ENCODE results near the gene NEDD4L. TPM values are rescaled to one million over a fixed set of nuclear protein-coding genes. Genes with fewer than 3 reads are reported as not detected.

NEDD4L gene
- total and polyA plus RNA-seq, 4 donors = 40.2 to 308 (median 148) TPM

DNA sequence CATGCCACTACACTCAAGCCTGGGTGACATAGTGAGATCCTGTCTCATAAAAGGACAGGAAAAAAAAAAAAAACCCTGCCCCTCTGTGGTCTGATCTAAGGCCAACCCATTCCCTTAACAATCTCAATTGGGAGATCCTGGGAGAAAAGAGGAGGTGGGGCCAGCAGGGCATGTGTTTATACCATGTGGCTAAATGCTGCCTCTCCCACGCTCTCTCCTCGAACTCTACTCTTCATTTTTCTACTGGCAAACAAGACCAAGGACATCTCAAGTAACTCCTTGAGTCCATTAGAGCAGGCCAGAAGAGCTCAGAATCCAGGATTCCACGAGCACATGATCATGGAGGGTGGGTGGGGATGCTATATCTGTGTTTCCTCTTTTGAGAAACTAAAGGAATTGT, 16.7 kb upstream of the NEDD4L start:
- Histone ChIP-seq H3K36me3 (ENCODE audit: control insufficient read depth in 4 of 4, insufficient read depth in 4 of 4, low read length in 4 of 4) (no peaks in the 10 kb centered on the region), H3K4me1 (ENCODE audit: control insufficient read depth in 5 of 5, insufficient read depth in 5 of 5, low read length in 5 of 5) (no peaks in the 10 kb centered on the region), H3K27me3 (ENCODE audit: control insufficient read depth in 3 of 3, insufficient read depth in 3 of 3, low read length in 2 of 3) (no peaks in the 10 kb centered on the region), H3K9me3 (ENCODE audit: control insufficient read depth in 4 of 4, insufficient read depth in 3 of 4, low read length in 3 of 4) (no peaks in the 10 kb centered on the region), H3K9ac (ENCODE audit: insufficient read depth in 1 of 2, low read length in 2 of 2) (no peak overlapping the region), H3K4me3 (no peak overlapping the region), H3K27ac (ENCODE audit: low read depth in 1 of 2, low read length in 1 of 2) (no peak overlapping the region)
- ATAC-seq (ENCODE audit: insufficient read depth, low FRiP score) = no peak
- TF ChIP-seq, protein P1, sequence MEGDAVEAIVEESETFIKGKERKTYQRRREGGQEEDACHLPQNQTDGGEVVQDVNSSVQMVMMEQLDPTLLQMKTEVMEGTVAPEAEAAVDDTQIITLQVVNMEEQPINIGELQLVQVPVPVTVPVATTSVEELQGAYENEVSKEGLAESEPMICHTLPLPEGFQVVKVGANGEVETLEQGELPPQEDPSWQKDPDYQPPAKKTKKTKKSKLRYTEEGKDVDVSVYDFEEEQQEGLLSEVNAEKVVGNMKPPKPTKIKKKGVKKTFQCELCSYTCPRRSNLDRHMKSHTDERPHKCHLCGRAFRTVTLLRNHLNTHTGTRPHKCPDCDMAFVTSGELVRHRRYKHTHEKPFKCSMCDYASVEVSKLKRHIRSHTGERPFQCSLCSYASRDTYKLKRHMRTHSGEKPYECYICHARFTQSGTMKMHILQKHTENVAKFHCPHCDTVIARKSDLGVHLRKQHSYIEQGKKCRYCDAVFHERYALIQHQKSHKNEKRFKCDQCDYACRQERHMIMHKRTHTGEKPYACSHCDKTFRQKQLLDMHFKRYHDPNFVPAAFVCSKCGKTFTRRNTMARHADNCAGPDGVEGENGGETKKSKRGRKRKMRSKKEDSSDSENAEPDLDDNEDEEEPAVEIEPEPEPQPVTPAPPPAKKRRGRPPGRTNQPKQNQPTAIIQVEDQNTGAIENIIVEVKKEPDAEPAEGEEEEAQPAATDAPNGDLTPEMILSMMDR (IDR thresholded peaks at IDR 0.05; ENCODE audit: control extremely low read depth, extremely low read depth) = no peak
- 72 to 81% methylated on average over 3 of the region's 3 CpGs for WGBS, 2 donors
- DNase-seq = no peak

DNA sequence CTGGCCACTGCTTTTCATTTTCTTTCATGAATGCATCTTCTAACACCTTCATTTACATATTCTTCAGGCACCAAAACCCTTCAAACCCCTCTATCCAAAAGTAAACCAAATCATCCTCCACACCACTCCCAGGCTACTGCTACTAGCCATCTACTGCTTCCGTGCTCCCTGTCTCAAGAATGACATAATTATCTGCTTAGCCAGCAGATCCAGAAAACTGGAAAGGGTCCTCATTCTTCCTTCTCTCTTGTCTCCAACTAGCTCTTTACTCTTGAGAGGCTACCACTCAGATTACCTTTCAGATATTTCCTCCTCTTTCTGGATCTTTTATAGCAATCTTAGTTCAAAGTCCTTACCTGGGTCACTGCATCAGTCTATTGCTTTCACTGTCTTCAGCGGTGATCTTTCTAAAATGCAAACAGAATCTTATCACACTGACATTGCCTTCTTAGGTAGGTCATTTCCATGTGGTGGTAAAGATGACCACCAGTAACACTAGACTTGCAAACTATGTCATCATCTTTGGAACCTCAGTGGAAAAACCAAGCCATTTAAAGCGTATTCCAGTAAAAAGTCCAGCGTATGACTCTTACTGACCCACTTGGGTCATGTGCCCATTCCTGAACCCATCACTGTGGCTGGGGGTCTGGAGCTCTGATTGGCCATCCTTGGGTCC, 15.8 kb upstream of the NEDD4L start:
- no peaks in the 10 kb centered on the region for H3K4me1 ChIP-seq (ENCODE audit: control insufficient read depth in 5 of 5, insufficient read depth in 5 of 5, low read length in 5 of 5)
- no peak for DNase-seq
- no peak for ATAC-seq (ENCODE audit: insufficient read depth, low FRiP score)
- TF ChIP-seq, protein P1 (IDR thresholded peaks at IDR 0.05; ENCODE audit: control extremely low read depth, extremely low read depth) = no peak
- H3K27me3 ChIP-seq (ENCODE audit: control insufficient read depth in 3 of 3, insufficient read depth in 3 of 3, low read length in 2 of 3) = no peaks in the 10 kb centered on the region
- H3K9me3 ChIP-seq (ENCODE audit: control insufficient read depth in 4 of 4, insufficient read depth in 3 of 4, low read length in 3 of 4) = no peaks in the 10 kb centered on the region
- WGBS, 2 donors = 84 to 95% methylated on average over 4 of the region's 4 CpGs
- H3K27ac ChIP-seq (ENCODE audit: low read depth in 1 of 2, low read length in 1 of 2) = no peak overlapping the region
- no peaks in the 10 kb centered on the region for H3K36me3 ChIP-seq (ENCODE audit: control insufficient read depth in 4 of 4, insufficient read depth in 4 of 4, low read length in 4 of 4)
- H3K9ac ChIP-seq (ENCODE audit: insufficient read depth in 1 of 2, low read length in 2 of 2) = no peak overlapping the region
- H3K4me3 ChIP-seq = no peak overlapping the region

DNA sequence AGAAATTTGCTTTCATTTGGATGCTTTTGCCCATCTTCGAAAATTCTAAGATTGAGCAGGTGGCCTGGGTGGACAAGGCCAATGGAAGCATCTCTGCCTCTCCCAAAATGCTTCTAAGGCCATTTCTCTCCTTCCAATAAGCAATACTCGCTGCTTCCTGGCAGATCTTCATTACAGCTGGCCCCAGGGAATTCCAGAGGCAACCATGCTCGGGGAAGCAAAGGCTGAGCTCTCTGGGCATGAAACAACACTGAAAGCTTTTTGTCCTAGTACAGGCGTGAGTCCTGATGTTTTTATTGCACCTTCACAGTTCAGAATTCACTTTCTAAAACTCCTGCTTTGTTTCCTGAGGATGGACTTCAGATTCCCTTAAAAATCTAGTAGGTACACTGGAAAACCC, 11.8 kb upstream of the NEDD4L start:
- Histone ChIP-seq H3K27ac (ENCODE audit: low read depth in 1 of 2, low read length in 1 of 2) (no peak overlapping the region), H3K4me1 (ENCODE audit: control insufficient read depth in 5 of 5, insufficient read depth in 5 of 5, low read length in 5 of 5) (no peaks in the 10 kb centered on the region), H3K36me3 (ENCODE audit: control insufficient read depth in 4 of 4, insufficient read depth in 4 of 4, low read length in 4 of 4) (no peaks in the 10 kb centered on the region), H3K4me3 (no peak overlapping the region), H3K27me3 (ENCODE audit: control insufficient read depth in 3 of 3, insufficient read depth in 3 of 3, low read length in 2 of 3) (no peaks in the 10 kb centered on the region), H3K9ac (ENCODE audit: insufficient read depth in 1 of 2, low read length in 2 of 2) (no peak overlapping the region), H3K9me3 (ENCODE audit: control insufficient read depth in 4 of 4, insufficient read depth in 3 of 4, low read length in 3 of 4) (no peaks in the 10 kb centered on the region)
- TF ChIP-seq, protein P1 (IDR thresholded peaks at IDR 0.05; ENCODE audit: control extremely low read depth, extremely low read depth) = no peak
- 80 to 90% methylated on average over 4 of the region's 4 CpGs for WGBS, 2 donors
- ATAC-seq (ENCODE audit: insufficient read depth, low FRiP score) (no peak), DNase-seq (no peak)

DNA sequence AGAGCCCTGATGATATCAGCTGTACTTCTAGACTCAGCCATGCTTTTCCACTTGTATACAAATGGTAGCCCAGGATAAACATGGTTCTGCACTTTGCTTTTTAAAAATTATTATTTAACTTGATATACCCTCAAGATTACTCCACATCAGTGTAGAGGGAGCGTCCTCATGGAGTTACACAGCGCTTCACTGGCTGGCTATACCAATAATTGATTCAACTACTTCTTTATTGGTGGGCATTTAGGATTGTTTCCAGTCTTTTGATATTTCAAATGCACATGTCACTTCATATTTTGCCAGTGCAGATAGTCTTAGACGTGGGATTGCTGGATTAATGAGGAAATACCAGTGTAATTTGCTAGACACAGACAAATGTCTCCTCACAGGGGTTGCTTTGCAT, 10.8 kb upstream of the NEDD4L start:
- WGBS, 2 donors = 85 to 89% methylated on average over 3 of the region's 3 CpGs
- H3K4me3 ChIP-seq = no peak overlapping the region
- no peaks in the 10 kb centered on the region for H3K27me3 ChIP-seq (ENCODE audit: control insufficient read depth in 3 of 3, insufficient read depth in 3 of 3, low read length in 2 of 3)
- no peaks in the 10 kb centered on the region for H3K4me1 ChIP-seq (ENCODE audit: control insufficient read depth in 5 of 5, insufficient read depth in 5 of 5, low read length in 5 of 5)
- no peak for DNase-seq
- no peaks in the 10 kb centered on the region for H3K9me3 ChIP-seq (ENCODE audit: control insufficient read depth in 4 of 4, insufficient read depth in 3 of 4, low read length in 3 of 4)
- no peak overlapping the region for H3K27ac ChIP-seq (ENCODE audit: low read depth in 1 of 2, low read length in 1 of 2)
- no peaks in the 10 kb centered on the region for H3K36me3 ChIP-seq (ENCODE audit: control insufficient read depth in 4 of 4, insufficient read depth in 4 of 4, low read length in 4 of 4)
- no peak overlapping the region for H3K9ac ChIP-seq (ENCODE audit: insufficient read depth in 1 of 2, low read length in 2 of 2)
- TF ChIP-seq, protein P1 (IDR thresholded peaks at IDR 0.05; ENCODE audit: control extremely low read depth, extremely low read depth) = no peak
- ATAC-seq (ENCODE audit: insufficient read depth, low FRiP score) = no peak

Data from lung (tissue), 12 donors.